SH-SY5Y (cell line): ENCODE measurements around the gene AKAP12.

Experiments used
- GATA2 ChIP-seq: IDR thresholded peaks from 2 replicates; pipeline ENCODE4 v1.6.1; 2011; ENCODE audit warnings: mild to moderate bottlenecking, low read depth, low read length
- GATA3 ChIP-seq: IDR thresholded peaks from 2 replicates; pipeline ENCODE4 v1.6.1; 2011; ENCODE audit warnings: low read depth, mild to moderate bottlenecking, low read length, moderate library complexity

GRCh38 chr6:151280859-151281258, 41.1 kb downstream of the AKAP12 start:
- no peak for TF ChIP-seq GATA3
- no peak for TF ChIP-seq GATA2
